HepG2 (cell line): Measurements from ENCODE around the gene RAD23A. TPM values are rescaled to one million over a fixed set of nuclear protein-coding genes. Genes with fewer than 3 reads are reported as not detected.
"Not testable (repeated sequence)": the region's sequence is repeated elsewhere in the genome, so short reads cannot be mapped to it uniquely, and the experiment has no call there.

Experiments
- ATAC-seq: fragments of 200-7000 bp; cut with Tn5 transposase; 3 replicates; pipeline ENCODE4 v1.9.1; 2020; ENCODE audit warnings: mild to moderate bottlenecking, moderate library complexity
- BruUV-seq: library from RNA; stranded (reverse); fragments of 400-500 nt; replicated peaks from 2 replicates; lab custom pipeline; 2021; lab: Mats Ljungman, UMichigan
- CTCF ChIA-PET: fragments of 300-600 bp; formaldehyde crosslinking; extraction: SDS; loops from one replicate; lab custom pipeline; 2021; ENCODE audit warnings: low total read pairs, inconsistent platforms, low intra/inter-chr PET ratio; lab: Yijun Ruan, JAX
- POLR2A ChIA-PET: fragments of 350-600 bp; sonication (Branson Sonifier 250); formaldehyde crosslinking; loops from one replicate; lab custom pipeline; 2020; ENCODE audit warnings: antibody characterized with exemption, inconsistent platforms; lab: Yijun Ruan, JAX
- DNase-seq: peaks from one replicate; pipeline ENCODE4 v3.0.0-alpha.2; 2015; ENCODE audit warnings: low spot score
- FAIRE-seq: peaks from 3 replicates; lab custom pipeline; 2011; peaks lifted over from hg19 to GRCh38; lab: Jason Lieb, UNC
- H2AFZ ChIP-seq: one replicate; pipeline ENCODE4 v1.6.1; 2011; ENCODE audit warnings: low read length, inconsistent platforms
- H3K27ac ChIP-seq: fragments of 300-600 bp; 3 replicates; pipeline ENCODE4 v1.8.0; 2011; ENCODE audit warnings: mixed run types, mild to moderate bottlenecking, mixed read lengths, low read length, inconsistent platforms; ENCODE audit not compliant: insufficient read depth; ENCODE audit errors: extremely low read length
- H3K27me3 ChIP-seq, 2 experiments: fragments of 200-600 bp in 1 of 2; 2 replicates in 1 of 2; 3 replicates in 1 of 2; pipeline versions ENCODE4 v1.6.0 to v1.8.0; 2011; ENCODE audit warnings: low read length in 2 of 2, mild to moderate bottlenecking in 2 of 2, moderate library complexity in 2 of 2, inconsistent platforms in 1 of 2; ENCODE audit not compliant: insufficient read depth in 2 of 2, control insufficient read depth in 1 of 2
- H3K36me3 ChIP-seq, 2 experiments: fragments of 200-600 bp in 1 of 2; replicated peaks in 1 of 2; 2 replicates in 1 of 2; 3 replicates in 1 of 2; pipeline versions ENCODE4 v1.5.1 to v1.8.0; 2011; ENCODE audit warnings: low read length in 2 of 2, inconsistent platforms in 1 of 2; ENCODE audit not compliant: insufficient read depth in 2 of 2, control insufficient read depth in 1 of 2
- H3K4me1 ChIP-seq: 2 replicates; pipeline ENCODE4 v1.5.1; 2012; ENCODE audit warnings: low read length, inconsistent platforms; ENCODE audit not compliant: insufficient read depth
- H3K4me2 ChIP-seq: 2 replicates; pipeline ENCODE4 v1.6.0; 2011; ENCODE audit warnings: low read depth, low read length, inconsistent platforms
- H3K4me3 ChIP-seq, 3 experiments: fragments of 200-600 bp in 1 of 3; sonication (generic), shearing (Covaris generic) in 1 of 3; replicated peaks in 1 of 3; 2 replicates each; pipeline ENCODE4 v1.5.1; 2011 to 2016; ENCODE audit warnings: low read length in 3 of 3, inconsistent platforms in 2 of 3, low read depth in 2 of 3, mild to moderate bottlenecking in 2 of 3, control low read depth in 1 of 3, mixed read lengths in 1 of 3; ENCODE audit not compliant: insufficient read depth in 1 of 3
- H3K79me2 ChIP-seq: one replicate; pipeline ENCODE4 v1.6.1; 2011; ENCODE audit warnings: low read length, inconsistent platforms; ENCODE audit not compliant: insufficient read depth
- H3K9ac ChIP-seq: 2 replicates; pipeline ENCODE4 v1.6.0; 2011; ENCODE audit warnings: mild to moderate bottlenecking, low read depth, low read length, inconsistent platforms; ENCODE audit not compliant: insufficient read depth
- H3K9me3 ChIP-seq: 2 replicates; pipeline ENCODE4 v1.5.1; 2012; ENCODE audit warnings: mild to moderate bottlenecking, low read length
- H4K20me1 ChIP-seq: 2 replicates; pipeline ENCODE4 v1.6.0; 2011; ENCODE audit warnings: inconsistent platforms, mild to moderate bottlenecking, low read length, moderate library complexity; ENCODE audit not compliant: insufficient read depth
- HNRNPL ChIP-seq: fragments of 200-400 bp; formaldehyde crosslinking; IDR thresholded peaks from 2 replicates; pipeline ENCODE4 v1.6.1; 2017; ENCODE audit warnings: mild to moderate bottlenecking, low read depth, low read length
- XRCC5 ChIP-seq: fragments of 200-400 bp; formaldehyde crosslinking; optimal IDR thresholded peaks from 2 replicates; pipeline ENCODE3; 2017; ENCODE audit warnings: mild to moderate bottlenecking, low read length
- ZNF121 ChIP-seq: sonication (generic); formaldehyde crosslinking; IDR thresholded peaks from 2 replicates; pipeline ENCODE4 v1.5.0; 2020; ENCODE audit warnings: mild to moderate bottlenecking, missing genetic modification reagents
- WGBS: methylation state at CpG from one replicate; pipeline ENCODE4 v1.1.6; 2017; ENCODE audit warnings: low lambda C conversion rate; 5-methylcytosine and 5-hydroxymethylcytosine counted together
- in situ Hi-C: cut with HindIII; loops from 2 replicates; pipeline ENCODE4 v1.10.0; 2017; ENCODE audit warnings: low pct_unique_long_range_greater_than_20kb; ENCODE audit not compliant: extremely low pct_ligation_motif_present
- intact Hi-C: fragments of 100-400 bp; cut with micrococcal nuclease; formaldehyde crosslinking; loops from one replicate; pipeline ENCODE4 v1.10.0; 2022; ENCODE audit not compliant: unreplicated experiment
- polyA plus RNA-seq, 8 experiments: library from polyadenylated mRNA; depleted of rRNA in 3 of 8; stranded (reverse) in 7 of 8; unstranded in 1 of 8; fragments of >200 nt; fragmentation: Illumina TruSeq in 4 of 8; extraction: Trizol in 4 of 8; gene quantifications; 2 replicates each; pipeline versions ENCODE4 v1.2.1 to v1.2.3, GENCODE V29; 2011 to 2016; ENCODE audit warnings: low read depth in 4 of 8, missing spikeins in 1 of 8, mixed read lengths in 1 of 8; ENCODE audit not compliant: insufficient read depth in 1 of 8
- total RNA-seq, 5 experiments: library from RNA; depleted of rRNA; stranded (reverse); fragments of >200 nt; fragmentation: Illumina TruSeq; extraction: Trizol; gene quantifications; 2 replicates each; pipeline ENCODE4 v1.2.3, GENCODE V29; 2016; ENCODE audit warnings: low read depth in 1 of 5

RAD23A gene
- total and polyA plus RNA-seq, 2 of the 13 experiments (the other 11 are each of a cell fraction or from before 2014, with no cell fraction given): 42.5 to 54.2 TPM

GRCh38 chr19:12975221-12975741 lies 29.6 kb downstream of the RAD23A start:
- ChIA-PET POLR2A (no interaction called here), CTCF (no interaction called here)
- ATAC-seq (no peak), DNase-seq (no peak), FAIRE-seq (no peak)
- Histone ChIP-seq H3K9ac (no peak overlapping the region), H3K36me3 (no peaks in the 10 kb centered on the region), H3K4me1 (peaks cover 25% of the 10 kb centered on the region), H2AFZ (no peak overlapping the region), H3K79me2 (no peaks in the 10 kb centered on the region), H3K27me3 (no peaks in the 10 kb centered on the region), H3K9me3 (no peaks in the 10 kb centered on the region), H3K4me3 (no peak overlapping the region), H3K4me2 (no peak overlapping the region), H4K20me1 (no peaks in the 10 kb centered on the region), H3K27ac (no peak overlapping the region)
- peak; percentile 78 for TF ChIP-seq HNRNPL
- TF ChIP-seq XRCC5: no peak
- intact Hi-C loops (no loop called here), in situ Hi-C loops (loop anchor here (5.0 to 10.0 kb wide), 2 partner anchors 117 to 290 kb away; no protein-coding TSS in a partner anchor)
- WGBS: 91% methylated on average over 6 of the region's 17 CpGs
- BruUV-seq: no TSS peak

- H3K79me2 ChIP-seq, intact Hi-C loops, H2AFZ ChIP-seq, H3K4me3 ChIP-seq, H3K9me3 ChIP-seq, H3K27me3 ChIP-seq, H3K9ac ChIP-seq, H3K36me3 ChIP-seq, H3K27ac ChIP-seq, H4K20me1 ChIP-seq, BruUV-seq, CTCF ChIA-PET, DNase-seq, ATAC-seq, H3K4me2 ChIP-seq, FAIRE-seq: not testable (repeated sequence)
- POLR2A ChIA-PET: interaction anchor here (2.1 kb wide), 1 partner anchor 85 kb away, joined by 17 read pairs; no protein-coding TSS in a partner anchor
- 46% methylated on average over 7 of the region's 7 CpGs for WGBS
- H3K4me1 ChIP-seq: peaks cover 25% of the 10 kb centered on the region
- in situ Hi-C loops: loop anchor here (5.0 to 10.0 kb wide), 2 partner anchors 116 to 289 kb away; no protein-coding TSS in a partner anchor
- peak; percentile 68 for TF ChIP-seq ZNF121 (CRISPR knock-in tag)
These were observed 30.4 kb downstream of the RAD23A start for GRCh38 chr19:12976109-12976508.
